ENCODE results near the gene NRP2. TPM values are rescaled to one million over a fixed set of nuclear protein-coding genes. Genes with fewer than 3 reads are reported as not detected.
A peak's percentile ranks its signal among the peaks of the same experiment; 100 is the strongest.

NRP2 gene
- total RNA-seq, 4 donors from 2014 or later = 35.9 to 156 (median 114) TPM

DNA sequence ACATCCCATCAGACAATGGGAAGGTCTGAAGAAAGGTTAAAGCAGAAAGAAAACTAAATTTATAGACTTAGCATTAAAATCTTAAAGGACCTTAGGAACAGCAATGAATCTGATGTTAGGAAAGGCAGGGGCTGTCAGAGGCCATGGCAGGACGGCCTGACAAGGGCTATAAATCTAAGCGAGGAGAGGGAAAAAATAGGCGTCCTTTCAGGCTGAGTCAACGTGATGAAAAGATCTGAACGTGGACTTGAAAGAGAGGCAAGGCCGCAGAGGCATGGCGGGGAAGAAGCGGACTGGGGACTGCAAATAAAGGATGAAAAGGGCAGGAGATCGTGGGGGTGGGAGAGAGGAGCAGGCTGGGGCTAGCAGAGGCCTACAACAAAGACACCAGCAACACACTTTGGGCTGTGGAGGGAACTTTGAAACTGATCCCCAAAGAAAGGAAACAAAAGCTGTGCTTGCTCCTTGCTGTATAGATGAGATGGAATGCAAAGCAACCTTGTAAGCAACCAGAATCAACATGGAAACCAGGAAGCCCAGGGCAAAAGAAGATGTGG, 145.6 kb downstream of the NRP2 start:
- H3K27ac ChIP-seq = peak overlapping the region; percentile 74 to 77
- intact Hi-C loops (cut with DNase I; ENCODE audit: low total_unique reads) = no loop called here

GRCh38 chr2:205833864-205834263, 151.6 kb downstream of the NRP2 start:
- no peaks in the 10 kb centered on the region for H3K27me3 ChIP-seq
- peak overlapping the region; percentile 36 to 79 for H3K27ac ChIP-seq
- no peak for TF ChIP-seq POLR2A (IDR thresholded peaks at IDR 0.05)
- TF ChIP-seq, protein P1, sequence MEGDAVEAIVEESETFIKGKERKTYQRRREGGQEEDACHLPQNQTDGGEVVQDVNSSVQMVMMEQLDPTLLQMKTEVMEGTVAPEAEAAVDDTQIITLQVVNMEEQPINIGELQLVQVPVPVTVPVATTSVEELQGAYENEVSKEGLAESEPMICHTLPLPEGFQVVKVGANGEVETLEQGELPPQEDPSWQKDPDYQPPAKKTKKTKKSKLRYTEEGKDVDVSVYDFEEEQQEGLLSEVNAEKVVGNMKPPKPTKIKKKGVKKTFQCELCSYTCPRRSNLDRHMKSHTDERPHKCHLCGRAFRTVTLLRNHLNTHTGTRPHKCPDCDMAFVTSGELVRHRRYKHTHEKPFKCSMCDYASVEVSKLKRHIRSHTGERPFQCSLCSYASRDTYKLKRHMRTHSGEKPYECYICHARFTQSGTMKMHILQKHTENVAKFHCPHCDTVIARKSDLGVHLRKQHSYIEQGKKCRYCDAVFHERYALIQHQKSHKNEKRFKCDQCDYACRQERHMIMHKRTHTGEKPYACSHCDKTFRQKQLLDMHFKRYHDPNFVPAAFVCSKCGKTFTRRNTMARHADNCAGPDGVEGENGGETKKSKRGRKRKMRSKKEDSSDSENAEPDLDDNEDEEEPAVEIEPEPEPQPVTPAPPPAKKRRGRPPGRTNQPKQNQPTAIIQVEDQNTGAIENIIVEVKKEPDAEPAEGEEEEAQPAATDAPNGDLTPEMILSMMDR (IDR thresholded peaks at IDR 0.05) = no peak
- no peaks in the 10 kb centered on the region for H3K36me3 ChIP-seq
- intact Hi-C loops (cut with DNase I; ENCODE audit: low total_unique reads) = no loop called here
- DNase-seq = no peak
- no peaks in the 10 kb centered on the region for H3K4me1 ChIP-seq
- no peaks in the 10 kb centered on the region for H3K9me3 ChIP-seq
- no peak overlapping the region for H3K4me3 ChIP-seq

More for the DNA sequence above, 145.6 kb downstream of the NRP2 start:
- no peaks in the 10 kb centered on the region for H3K36me3 ChIP-seq
- H3K4me1 ChIP-seq = no peaks in the 10 kb centered on the region
- H3K9me3 ChIP-seq = no peaks in the 10 kb centered on the region
- peak; percentile 44 to 67 for DNase-seq
- H3K27me3 ChIP-seq = no peaks in the 10 kb centered on the region
- TF ChIP-seq, protein P1 (IDR thresholded peaks at IDR 0.05) = no peak
- no peak for TF ChIP-seq POLR2A (IDR thresholded peaks at IDR 0.05)
- no peak overlapping the region for H3K4me3 ChIP-seq

DNA sequence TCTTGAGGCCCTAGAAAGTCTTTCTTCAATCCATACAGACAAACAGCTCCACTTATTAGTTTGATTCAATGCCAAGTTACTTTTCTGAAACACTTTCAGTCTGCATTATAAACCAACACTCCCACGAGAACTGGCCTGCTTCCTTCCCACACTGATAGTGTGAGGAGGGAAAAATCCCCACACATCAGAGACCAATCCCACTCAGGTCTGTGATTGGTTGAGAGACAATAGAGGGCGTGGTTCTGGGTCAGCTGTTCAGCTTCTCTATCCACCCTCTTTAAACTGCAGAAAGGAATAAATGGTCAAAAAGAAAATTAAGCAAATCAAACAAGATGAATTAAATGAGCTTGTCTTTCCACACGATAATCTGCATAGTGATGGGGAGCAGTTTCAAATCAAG, 152.5 kb downstream of the NRP2 start:
- H3K9me3 ChIP-seq = no peaks in the 10 kb centered on the region
- no peak for TF ChIP-seq POLR2A (IDR thresholded peaks at IDR 0.05)
- TF ChIP-seq, protein P1 (IDR thresholded peaks at IDR 0.05) = no peak
- DNase-seq = peak; percentile 37 to 43
- no peaks in the 10 kb centered on the region for H3K4me1 ChIP-seq
- no peaks in the 10 kb centered on the region for H3K36me3 ChIP-seq
- peak overlapping the region; percentile 36 to 79 for H3K27ac ChIP-seq
- no peak overlapping the region for H3K4me3 ChIP-seq
- intact Hi-C loops (cut with DNase I; ENCODE audit: low total_unique reads) = no loop called here
- no peaks in the 10 kb centered on the region for H3K27me3 ChIP-seq

DNA sequence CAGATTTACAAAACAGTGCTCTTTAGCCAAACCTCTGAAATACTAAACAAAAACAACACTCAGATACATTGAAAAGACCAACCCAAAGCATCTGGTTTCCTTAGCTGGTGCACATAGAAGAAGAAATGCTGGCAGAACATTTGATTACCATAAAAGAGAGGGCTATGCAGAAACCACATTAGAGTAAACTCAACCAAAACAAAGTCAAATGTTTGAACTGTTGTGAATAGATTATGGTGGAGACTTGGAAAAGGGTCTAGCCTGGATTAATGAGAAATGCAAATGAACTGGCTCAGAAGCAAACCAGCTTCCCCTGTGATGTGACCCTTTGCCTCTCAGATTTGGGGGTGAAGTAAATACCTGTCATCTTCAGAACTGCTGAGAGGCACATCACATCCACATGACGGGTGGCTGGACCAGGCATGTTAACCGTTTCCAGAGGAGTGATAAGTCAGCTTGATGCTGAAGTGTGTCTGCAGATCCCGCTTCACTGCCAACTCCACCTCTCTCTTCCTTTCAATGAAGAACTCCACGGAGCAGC, 153.0 kb downstream of the NRP2 start:
- peak overlapping the region; percentile 73 to 79 for H3K27ac ChIP-seq
- intact Hi-C loops (cut with DNase I; ENCODE audit: low total_unique reads) = no loop called here
- H3K4me1 ChIP-seq = no peaks in the 10 kb centered on the region
- no peaks in the 10 kb centered on the region for H3K9me3 ChIP-seq
- no peak overlapping the region for H3K4me3 ChIP-seq
- TF ChIP-seq POLR2A (IDR thresholded peaks at IDR 0.05) = no peak
- TF ChIP-seq, protein P1 (IDR thresholded peaks at IDR 0.05) = no peak
- H3K36me3 ChIP-seq = no peaks in the 10 kb centered on the region
- H3K27me3 ChIP-seq = no peaks in the 10 kb centered on the region
- DNase-seq = peak in 1 of 2 donors; percentile 39

DNA sequence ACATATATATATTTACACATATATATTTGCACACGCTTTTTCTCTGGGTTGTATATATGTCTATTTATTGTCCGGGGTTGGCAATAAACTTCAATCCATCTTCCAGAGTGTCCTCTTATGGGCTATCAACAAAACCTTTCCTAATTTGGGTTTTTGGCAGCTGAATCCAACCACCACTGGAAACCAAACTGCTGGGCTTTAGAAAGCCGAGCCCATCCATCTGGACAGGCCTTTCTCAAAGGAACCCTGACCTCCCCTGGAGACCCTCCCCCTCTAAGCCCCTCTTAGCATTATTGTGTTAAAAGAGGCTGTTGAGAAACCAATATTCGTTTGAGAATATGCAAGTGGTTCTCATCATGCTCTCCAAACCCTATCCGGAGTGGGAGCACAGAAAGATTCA, 153.6 kb downstream of the NRP2 start:
- H3K27ac ChIP-seq = peak overlapping the region; percentile 73 to 79
- no peaks in the 10 kb centered on the region for H3K4me1 ChIP-seq
- no peaks in the 10 kb centered on the region for H3K36me3 ChIP-seq
- DNase-seq = no peak
- no peak for TF ChIP-seq POLR2A (IDR thresholded peaks at IDR 0.05)
- TF ChIP-seq, protein P1 (IDR thresholded peaks at IDR 0.05) = no peak
- intact Hi-C loops (cut with DNase I; ENCODE audit: low total_unique reads) = no loop called here
- no peak overlapping the region for H3K4me3 ChIP-seq
- H3K9me3 ChIP-seq = no peaks in the 10 kb centered on the region
- no peaks in the 10 kb centered on the region for H3K27me3 ChIP-seq
